ENCODE measurements around the gene KLHL35.
"Not testable (repeated sequence)": the region's sequence is repeated elsewhere in the genome, so short reads cannot be mapped to it uniquely, and the experiment has no call there.

The KLHL35 gene

GRCh38 chr11:75387736-75388294 lies 45.2 kb downstream of the KLHL35 start:
- DNase-seq: no peak

- no peak for DNase-seq
Measured at GRCh38 chr11:75386942-75387630, 45.9 kb downstream of the KLHL35 start.

- peak; percentile 77 for DNase-seq
Measured at GRCh38 chr11:75384438-75385080, 48.4 kb downstream of the KLHL35 start.

- peak; percentile 49 for DNase-seq
Measured at GRCh38 chr11:75383246-75383645, 49.8 kb downstream of the KLHL35 start.

DNA sequence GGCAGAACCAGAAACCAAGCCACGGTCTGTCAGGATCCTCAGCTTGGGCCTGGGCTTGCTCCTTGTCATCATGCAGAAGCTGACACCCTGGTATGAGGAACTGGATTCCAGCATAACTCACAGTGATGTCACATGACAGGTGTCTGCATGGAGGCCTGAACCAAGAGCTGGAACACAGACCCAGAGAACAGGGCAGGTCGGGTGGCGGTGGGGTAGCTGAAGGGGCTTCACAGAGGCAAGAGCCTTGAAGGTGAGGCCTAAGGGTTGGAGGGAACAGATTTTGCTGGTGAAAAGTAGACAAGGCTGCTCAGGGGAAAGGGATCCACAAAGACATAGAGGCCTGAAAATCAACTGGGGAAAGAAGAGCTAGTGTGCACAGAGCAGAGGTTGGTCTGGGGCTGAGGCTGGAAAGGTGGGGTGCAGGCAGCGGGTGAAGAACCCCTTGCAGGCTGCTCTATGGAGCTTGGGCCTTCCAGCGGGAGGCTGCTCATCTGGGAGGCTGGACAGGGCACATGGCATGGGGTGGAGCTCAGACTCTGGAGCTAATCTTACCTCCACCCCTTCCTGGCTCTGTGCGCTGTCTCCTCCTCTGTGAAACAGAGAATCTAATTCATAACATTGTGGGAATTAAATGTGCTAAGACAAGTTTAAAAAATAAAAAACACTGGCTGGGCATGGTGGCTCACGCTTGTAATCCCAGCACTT lies 52.1 kb downstream of the KLHL35 start:
- no peak for DNase-seq

DNA sequence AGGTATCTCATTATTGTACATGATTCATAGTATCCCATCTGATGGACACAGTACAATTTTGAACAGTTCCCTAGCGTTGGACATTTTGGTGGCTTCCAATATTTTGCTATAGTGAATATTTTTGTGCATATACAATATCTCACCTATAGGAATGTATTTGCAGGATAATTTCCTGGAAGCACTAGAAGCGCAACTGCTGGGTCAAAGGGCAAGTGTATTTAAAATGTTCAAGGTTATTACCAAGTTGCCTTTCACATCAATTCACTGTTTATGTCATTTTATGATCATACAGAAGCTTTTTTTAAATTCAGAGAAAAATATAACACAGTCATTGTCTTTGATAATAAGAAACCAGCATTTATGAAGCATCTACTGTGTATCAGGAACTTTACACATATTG lies 52.8 kb downstream of the KLHL35 start:
- DNase-seq: no peak

DNA sequence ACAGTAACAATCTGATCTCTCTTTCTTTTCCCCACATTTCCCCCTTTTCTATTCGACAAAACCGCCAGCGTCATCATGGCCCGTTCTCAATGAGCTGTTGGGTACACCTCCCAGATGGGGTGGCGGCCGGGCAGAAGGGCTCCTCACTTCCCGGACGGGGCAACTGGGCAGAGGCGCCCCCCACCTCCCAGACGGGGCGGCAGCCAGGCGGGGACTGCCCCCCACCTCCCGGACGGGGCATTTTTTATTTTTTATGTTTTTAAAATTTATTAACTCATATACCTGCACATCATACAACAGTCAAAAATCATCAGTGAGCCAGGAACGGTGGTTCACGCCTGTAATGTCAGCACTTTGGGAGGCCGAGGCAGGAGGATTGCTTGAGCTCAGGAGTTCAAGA lies 54.2 kb downstream of the KLHL35 start:
- not testable (repeated sequence) for DNase-seq

DNA sequence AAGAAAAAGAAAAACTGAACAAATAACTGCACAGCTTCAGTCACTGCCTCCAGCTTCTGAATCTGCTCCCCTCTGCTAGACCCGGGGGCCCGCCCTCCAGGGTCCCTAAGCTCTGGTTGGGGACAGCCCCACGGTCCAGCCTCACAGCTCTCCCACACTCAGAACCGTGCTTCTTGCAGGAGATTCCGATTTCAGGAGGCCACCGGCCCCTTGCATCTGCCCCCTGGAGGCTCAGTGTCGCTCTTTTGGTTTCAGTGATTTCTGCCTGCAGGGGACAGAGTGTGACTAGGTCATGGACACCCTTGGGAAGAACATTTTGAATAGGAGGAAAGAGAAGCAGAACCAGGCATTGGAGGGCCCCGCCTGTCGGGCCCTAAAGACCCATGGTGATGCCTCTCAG lies 56.8 kb downstream of the KLHL35 start:
- DNase-seq: no peak

DNA sequence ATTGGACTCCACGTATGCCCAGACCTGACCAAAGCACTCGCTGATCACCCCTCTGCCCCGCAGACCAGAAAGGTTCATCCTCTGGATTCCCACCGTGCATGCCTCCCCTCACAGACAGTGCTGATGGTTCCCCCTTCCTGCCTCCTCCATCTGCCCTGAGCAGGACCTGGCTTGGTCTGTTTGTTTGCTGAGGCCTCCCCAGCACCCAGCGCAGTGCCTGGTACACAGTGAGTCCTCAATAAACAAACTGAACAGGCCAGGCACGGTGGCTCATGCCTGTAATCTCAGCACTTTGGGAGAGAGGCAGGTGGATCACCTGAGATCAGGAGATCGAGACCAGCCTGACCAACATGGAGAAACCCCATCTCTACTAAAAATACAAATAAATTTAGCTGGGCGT lies 57.4 kb downstream of the KLHL35 start:
- DNase-seq: no peak

DNA sequence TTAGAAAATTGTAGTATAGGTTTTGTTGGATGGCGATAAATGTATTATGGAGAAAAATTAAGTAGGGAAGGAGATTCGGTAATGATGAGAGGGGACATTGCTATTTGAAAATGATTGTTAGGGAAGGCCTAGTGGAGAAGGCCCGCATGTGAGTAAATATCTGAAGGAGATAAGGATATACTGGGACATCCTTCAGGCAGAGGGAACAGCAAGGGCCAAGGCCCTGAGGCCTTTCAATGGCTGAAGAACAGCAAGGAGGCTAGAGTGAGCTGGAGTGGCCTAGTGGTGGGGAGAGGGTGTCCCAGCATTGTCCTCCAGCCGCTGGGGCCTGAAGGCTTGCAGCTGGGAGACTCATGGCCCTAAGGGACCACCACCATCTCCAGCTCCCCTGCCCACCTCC lies 58.4 kb downstream of the KLHL35 start:
- DNase-seq: no peak

GRCh38 chr11:75373201-75373600 lies 59.8 kb downstream of the KLHL35 start:
- DNase-seq: no peak
